KMS-11 (cell line): ENCODE data around the gene SPDYE5.
"Not testable (repeated sequence)": the region's sequence is repeated elsewhere in the genome, so short reads cannot be mapped to it uniquely, and the experiment has no call there.

ENCODE experiments used
- H2AFZ ChIP-seq: fragments of 200-600 bp; sonication (generic); 2 replicates; pipeline ENCODE4 v1.6.1; 2016; ENCODE audit warnings: antibody characterized with exemption, mixed run types, low read depth
- H3K27ac ChIP-seq: fragments of 200-600 bp; sonication (generic); 2 replicates; pipeline ENCODE4 v1.6.1; 2016; ENCODE audit warnings: mild to moderate bottlenecking, mixed run types
- H3K27me3 ChIP-seq: fragments of 200-600 bp; sonication (generic); 2 replicates; pipeline ENCODE4 v1.6.1; 2017; ENCODE audit warnings: mild to moderate bottlenecking, low read depth, mixed run types, moderate library complexity; ENCODE audit not compliant: insufficient read depth
- H3K36me3 ChIP-seq: fragments of 200-600 bp; sonication (generic); 2 replicates; pipeline ENCODE4 v1.6.1; 2017; ENCODE audit warnings: mild to moderate bottlenecking, mixed run types; ENCODE audit not compliant: insufficient read depth
- H3K4me1 ChIP-seq: fragments of 200-600 bp; sonication (generic); 2 replicates; pipeline ENCODE4 v1.6.1; 2016; ENCODE audit warnings: mild to moderate bottlenecking, low read depth, mixed run types; ENCODE audit not compliant: poor library complexity, severe bottlenecking
- H3K4me2 ChIP-seq: fragments of 200-600 bp; sonication (generic); 2 replicates; pipeline ENCODE4 v1.7.0; 2016; ENCODE audit warnings: mild to moderate bottlenecking, mixed run types
- H3K4me3 ChIP-seq: fragments of 200-600 bp; sonication (generic); IDR thresholded peaks from 2 replicates; pipeline ENCODE4 v1.6.1; 2017; ENCODE audit warnings: low read depth, low read length, mixed read lengths; ENCODE audit not compliant: insufficient read depth
- H3K79me2 ChIP-seq: fragments of 200-600 bp; sonication (generic); 2 replicates; pipeline ENCODE4 v1.6.1; 2016; ENCODE audit warnings: low read depth, mixed run types; ENCODE audit not compliant: insufficient read depth
- H3K9ac ChIP-seq: fragments of 200-600 bp; sonication (generic); 2 replicates; pipeline ENCODE4 v1.6.1; 2016; ENCODE audit warnings: mild to moderate bottlenecking, mixed run types
- H4K20me1 ChIP-seq: fragments of 200-600 bp; sonication (generic); 2 replicates; pipeline ENCODE4 v1.6.1; 2016; ENCODE audit warnings: mild to moderate bottlenecking, mixed run types; ENCODE audit not compliant: insufficient read depth
- TF ChIP-seq, protein P1 (sequence below): fragments of 200-600 bp; sonication (generic); conservative IDR thresholded peaks from 2 replicates; pipeline ENCODE4 v1.6.1; 2017; ENCODE audit warnings: low read depth, mild to moderate bottlenecking, antibody characterized with exemption, low read length, moderate library complexity, mixed read lengths

SPDYE5 gene, protein sequence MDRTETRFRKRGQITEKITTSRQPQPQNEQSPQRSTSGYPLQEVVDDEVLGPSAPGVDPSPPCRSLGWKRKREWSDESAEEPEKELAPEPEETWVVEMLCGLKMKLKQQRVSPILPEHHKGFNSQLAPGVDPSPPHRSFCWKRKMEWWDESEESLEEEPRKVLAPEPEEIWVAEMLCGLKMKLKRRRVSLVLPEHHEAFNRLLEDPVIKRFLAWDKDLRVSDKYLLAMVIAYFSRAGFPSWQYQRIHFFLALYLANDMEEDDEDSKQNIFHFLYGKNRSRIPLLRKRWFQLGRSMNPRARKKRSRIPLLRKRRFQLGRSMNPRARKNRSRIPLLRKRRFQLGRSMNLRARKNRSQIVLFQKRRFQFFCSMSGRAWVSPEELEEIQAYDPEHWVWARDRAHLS

DNA sequence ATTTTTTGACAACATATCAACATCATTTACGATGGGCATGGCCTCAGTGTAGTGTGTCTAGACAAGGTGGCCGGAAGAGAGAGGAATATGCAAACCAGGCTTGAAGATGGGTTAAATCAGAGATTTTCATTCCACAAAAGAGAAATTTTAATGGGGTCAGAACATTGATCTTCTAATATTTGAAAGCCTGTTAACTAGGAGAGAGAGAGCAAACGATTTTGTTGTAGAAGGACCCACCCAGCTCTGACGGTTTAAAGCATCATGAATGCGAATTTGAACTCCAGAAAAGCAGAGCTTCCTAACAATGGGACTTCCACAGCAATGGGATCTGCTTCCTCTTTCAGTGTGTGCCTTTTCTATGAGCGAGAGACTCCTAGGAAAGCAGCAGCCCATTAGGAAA is at the start of gene SPDYE5:
Gene SPDYE5, plus strand, starts transcription at position 301 of the 400 bp plus-strand sequence. CDS start 1,728 bp downstream, outside the sequence.
- H2AFZ ChIP-seq, H3K27me3 ChIP-seq, H3K9ac ChIP-seq, H3K4me2 ChIP-seq, H3K4me1 ChIP-seq, H4K20me1 ChIP-seq, H3K4me3 ChIP-seq, H3K27ac ChIP-seq, H3K79me2 ChIP-seq, H3K36me3 ChIP-seq: not testable (repeated sequence)

DNA sequence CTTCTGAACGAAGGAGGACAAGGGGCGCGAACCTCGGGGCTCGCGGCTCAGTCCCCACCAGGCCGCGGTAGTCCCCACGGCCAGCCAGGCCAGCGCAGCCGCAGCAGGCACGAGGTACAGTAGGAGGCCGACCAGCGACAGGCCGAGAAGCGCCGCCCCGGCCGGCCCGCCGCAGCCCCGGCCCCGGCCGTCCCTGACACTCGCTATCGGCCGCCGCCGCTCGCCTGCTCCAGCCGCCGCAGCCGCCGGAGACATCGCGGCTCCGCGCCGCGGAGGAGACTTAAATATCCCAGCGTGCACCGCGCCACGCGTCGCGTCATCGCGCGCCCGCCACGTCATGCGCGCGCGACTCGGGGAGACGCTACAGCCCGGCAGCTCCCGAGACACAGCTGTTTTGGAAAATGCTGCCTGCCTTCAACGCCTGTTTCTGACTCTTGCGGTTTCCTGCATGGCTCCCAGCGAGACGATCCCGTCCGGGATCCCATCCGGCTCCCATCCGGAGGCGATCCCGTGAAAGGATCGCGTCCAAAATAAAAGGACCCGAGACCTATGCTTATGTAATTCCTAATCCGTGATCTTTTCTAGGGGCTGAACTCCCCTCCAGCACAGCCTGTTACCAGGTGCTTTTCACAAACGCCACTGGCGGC is 49.5 kb upstream of the SPDYE5 start:
- H2AFZ ChIP-seq: peak overlapping the region; percentile 44; the same call in 1 of the 2 replicates
- H3K27ac ChIP-seq: peak overlapping the region; percentile 67
- H3K4me1 ChIP-seq, H3K27me3 ChIP-seq, H3K36me3 ChIP-seq, H3K79me2 ChIP-seq, H3K4me3 ChIP-seq, H4K20me1 ChIP-seq: not testable (repeated sequence)
- H3K4me2 ChIP-seq: peak overlapping the region; percentile 37
- peak overlapping the region; percentile 73; the same call in 1 of the 2 replicates for H3K9ac ChIP-seq

DNA sequence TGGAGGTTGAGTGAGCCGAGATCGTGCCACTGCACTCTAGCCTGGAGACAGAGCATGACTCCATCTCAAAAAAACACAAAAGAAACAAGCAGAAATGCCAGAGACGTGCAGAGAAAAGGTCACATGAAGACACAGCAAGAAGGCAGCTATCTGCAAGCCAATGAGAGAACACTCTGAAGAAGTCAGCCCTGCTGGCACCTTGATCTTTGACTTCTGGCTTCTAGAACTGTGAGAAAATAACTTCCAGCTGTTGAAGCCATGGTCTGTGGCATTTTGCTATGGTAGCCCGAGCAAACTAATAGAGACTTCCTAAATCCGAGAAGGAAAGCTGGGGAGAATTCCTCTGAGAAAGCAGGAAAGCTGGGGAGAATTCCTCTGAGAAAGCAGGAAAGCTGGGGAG is 42.2 kb upstream of the SPDYE5 start:
- H3K36me3 ChIP-seq: not testable (repeated sequence)

DNA sequence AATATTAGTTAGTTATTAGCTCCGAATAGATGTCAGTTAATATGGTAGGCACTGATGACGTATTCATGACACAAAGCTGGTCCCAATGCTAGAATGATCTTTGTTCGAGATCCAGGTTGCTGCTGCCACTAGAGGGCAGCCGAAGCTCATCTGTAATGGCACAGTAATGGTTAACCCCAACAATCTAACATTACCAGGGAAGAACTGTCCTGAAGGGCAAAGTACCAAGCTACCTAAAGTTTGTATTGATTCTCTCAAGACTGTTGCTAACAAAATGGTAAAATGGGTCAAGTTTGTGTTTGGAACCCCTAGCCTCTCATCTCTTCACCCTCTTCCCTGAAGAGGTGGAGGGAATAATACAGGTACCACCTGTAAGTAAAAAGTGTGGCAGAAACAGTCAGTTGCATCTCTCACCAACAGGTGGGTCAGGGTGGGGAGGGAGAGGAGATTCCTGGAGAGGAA is 39.6 kb upstream of the SPDYE5 start:
- not testable (repeated sequence) for H3K27ac ChIP-seq, H3K36me3 ChIP-seq
- TF ChIP-seq, protein P1, sequence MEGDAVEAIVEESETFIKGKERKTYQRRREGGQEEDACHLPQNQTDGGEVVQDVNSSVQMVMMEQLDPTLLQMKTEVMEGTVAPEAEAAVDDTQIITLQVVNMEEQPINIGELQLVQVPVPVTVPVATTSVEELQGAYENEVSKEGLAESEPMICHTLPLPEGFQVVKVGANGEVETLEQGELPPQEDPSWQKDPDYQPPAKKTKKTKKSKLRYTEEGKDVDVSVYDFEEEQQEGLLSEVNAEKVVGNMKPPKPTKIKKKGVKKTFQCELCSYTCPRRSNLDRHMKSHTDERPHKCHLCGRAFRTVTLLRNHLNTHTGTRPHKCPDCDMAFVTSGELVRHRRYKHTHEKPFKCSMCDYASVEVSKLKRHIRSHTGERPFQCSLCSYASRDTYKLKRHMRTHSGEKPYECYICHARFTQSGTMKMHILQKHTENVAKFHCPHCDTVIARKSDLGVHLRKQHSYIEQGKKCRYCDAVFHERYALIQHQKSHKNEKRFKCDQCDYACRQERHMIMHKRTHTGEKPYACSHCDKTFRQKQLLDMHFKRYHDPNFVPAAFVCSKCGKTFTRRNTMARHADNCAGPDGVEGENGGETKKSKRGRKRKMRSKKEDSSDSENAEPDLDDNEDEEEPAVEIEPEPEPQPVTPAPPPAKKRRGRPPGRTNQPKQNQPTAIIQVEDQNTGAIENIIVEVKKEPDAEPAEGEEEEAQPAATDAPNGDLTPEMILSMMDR: peak; percentile 57

More for the DNA sequence above, 42.2 kb upstream of the SPDYE5 start:
- not testable (repeated sequence) for H2AFZ ChIP-seq, H3K27ac ChIP-seq, H3K79me2 ChIP-seq, H3K9ac ChIP-seq, H3K4me3 ChIP-seq, H3K4me1 ChIP-seq, H3K27me3 ChIP-seq, H4K20me1 ChIP-seq, H3K4me2 ChIP-seq

DNA sequence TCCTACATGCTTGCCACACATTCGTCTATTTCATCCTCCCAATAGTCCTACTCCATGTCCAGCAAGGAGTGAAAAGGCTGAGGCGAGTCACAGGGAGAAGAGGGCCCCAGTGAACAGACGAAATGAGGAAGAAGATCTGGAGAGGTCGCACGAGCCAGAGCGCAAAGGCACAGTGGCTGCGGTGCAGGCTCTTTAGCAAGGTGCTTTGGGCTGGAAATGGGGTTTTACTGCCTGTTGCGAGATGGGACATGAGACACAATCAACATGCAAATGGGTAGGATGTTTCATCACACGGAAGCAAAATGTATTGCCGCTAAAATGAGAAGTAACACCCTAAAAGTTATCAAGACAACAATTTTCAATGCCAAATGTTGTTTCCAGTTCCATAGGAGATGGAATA is 35.7 kb upstream of the SPDYE5 start:
- H3K27me3 ChIP-seq, H3K79me2 ChIP-seq, H3K9ac ChIP-seq, H3K4me3 ChIP-seq, H3K36me3 ChIP-seq, H3K27ac ChIP-seq, H3K4me1 ChIP-seq, H4K20me1 ChIP-seq, H3K4me2 ChIP-seq, H2AFZ ChIP-seq: not testable (repeated sequence)

More for the DNA sequence above, 39.6 kb upstream of the SPDYE5 start:
- not testable (repeated sequence) for H4K20me1 ChIP-seq, H3K79me2 ChIP-seq, H3K4me1 ChIP-seq, H3K27me3 ChIP-seq, H2AFZ ChIP-seq, H3K9ac ChIP-seq, H3K4me2 ChIP-seq, H3K4me3 ChIP-seq

DNA sequence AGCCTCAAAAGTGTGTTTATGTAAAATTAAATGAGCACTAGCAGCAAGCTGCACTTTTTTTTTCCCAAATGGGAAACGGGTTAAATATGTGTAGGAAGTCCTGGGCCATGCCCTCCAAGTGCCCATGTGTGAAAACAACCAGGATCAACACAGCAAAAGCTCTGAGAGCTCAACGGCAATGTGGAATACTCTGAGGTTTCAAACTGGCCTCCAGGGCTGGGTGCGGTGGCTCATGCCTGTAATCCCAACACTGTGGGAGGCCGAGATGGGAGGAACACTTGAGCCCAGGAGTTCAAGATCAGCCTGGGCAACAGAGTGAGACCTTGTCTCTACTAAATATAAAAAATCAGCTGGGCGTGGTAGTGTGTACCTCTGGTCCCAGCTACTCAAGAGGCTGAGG is 34.1 kb upstream of the SPDYE5 start:
- not testable (repeated sequence) for H3K4me2 ChIP-seq, H3K4me3 ChIP-seq, H3K36me3 ChIP-seq, H3K79me2 ChIP-seq, H3K4me1 ChIP-seq, H3K27ac ChIP-seq, H3K27me3 ChIP-seq, H3K9ac ChIP-seq, H4K20me1 ChIP-seq, H2AFZ ChIP-seq

DNA sequence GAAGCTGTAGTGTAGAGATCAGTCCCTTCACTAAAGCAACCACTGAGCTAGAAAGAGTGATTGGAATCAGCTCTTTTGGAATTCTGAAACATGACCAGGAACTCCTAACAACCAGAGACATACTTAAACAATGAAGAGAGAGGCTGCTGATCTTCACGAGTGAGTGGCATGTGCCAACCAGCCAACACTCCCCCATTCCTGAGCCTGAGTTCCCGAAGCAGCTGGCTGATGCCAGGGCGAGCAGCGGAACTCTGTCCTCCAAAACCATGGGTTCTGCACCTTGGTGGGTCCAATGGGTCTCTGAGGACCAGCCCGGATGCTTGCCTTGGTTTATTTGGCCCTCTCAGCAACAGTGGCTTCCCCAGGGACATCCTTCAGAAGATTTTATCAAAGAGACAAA is 31.6 kb upstream of the SPDYE5 start:
- H3K4me1 ChIP-seq, H4K20me1 ChIP-seq, H3K27me3 ChIP-seq, H3K36me3 ChIP-seq, H3K4me2 ChIP-seq, H3K4me3 ChIP-seq, H2AFZ ChIP-seq, H3K27ac ChIP-seq, H3K79me2 ChIP-seq, H3K9ac ChIP-seq: not testable (repeated sequence)

DNA sequence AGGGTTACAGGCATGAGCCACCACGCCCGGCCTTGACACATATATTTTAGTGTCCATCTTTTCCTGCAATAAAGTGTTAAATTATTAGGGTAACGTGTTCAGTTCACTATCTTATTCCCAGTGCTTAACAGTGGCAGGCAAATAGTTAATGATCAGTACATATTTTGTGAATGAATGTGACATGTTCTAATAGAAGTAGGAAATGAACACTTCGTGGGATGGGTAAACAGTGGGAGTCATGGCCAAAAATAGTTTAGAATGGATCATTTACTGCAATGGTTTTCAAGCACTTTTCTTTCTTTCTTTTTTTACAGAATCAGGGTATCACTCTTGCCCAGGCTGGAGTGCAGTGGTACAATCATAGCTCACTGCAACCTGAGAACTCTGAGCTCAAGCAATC is 22.0 kb upstream of the SPDYE5 start:
- not testable (repeated sequence) for H3K27ac ChIP-seq, H3K4me2 ChIP-seq, H2AFZ ChIP-seq, H3K27me3 ChIP-seq, H4K20me1 ChIP-seq, H3K36me3 ChIP-seq, H3K4me3 ChIP-seq, H3K79me2 ChIP-seq, H3K4me1 ChIP-seq, H3K9ac ChIP-seq

DNA sequence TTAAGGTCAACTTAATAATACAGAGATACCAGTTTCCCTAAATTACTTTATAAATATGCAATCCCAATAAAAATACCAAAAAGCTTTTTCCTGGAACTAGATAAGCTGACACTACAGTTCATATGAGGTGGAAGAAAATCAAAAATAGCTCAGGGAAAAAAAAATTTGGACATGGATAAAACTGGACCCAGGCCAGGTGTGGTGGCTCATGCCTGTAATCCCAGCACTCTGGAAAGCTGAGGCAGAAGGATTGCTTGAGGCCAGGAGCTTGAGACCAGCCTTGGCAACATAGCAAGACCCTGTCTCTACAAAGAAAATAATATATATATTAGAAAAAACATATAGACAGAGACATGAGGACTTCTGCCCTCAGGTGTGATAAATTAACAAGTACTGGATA is 14.7 kb upstream of the SPDYE5 start:
- H3K36me3 ChIP-seq, H3K27ac ChIP-seq, H3K4me3 ChIP-seq, H3K4me2 ChIP-seq, H2AFZ ChIP-seq, H3K79me2 ChIP-seq, H3K9ac ChIP-seq, H4K20me1 ChIP-seq, H3K27me3 ChIP-seq, H3K4me1 ChIP-seq: not testable (repeated sequence)
